ENCODE data around the gene TRIM23.
"Not testable (repeated sequence)": the region's sequence is repeated elsewhere in the genome, so short reads cannot be mapped to it uniquely, and the experiment has no call there.

The TRIM23 gene

DNA sequence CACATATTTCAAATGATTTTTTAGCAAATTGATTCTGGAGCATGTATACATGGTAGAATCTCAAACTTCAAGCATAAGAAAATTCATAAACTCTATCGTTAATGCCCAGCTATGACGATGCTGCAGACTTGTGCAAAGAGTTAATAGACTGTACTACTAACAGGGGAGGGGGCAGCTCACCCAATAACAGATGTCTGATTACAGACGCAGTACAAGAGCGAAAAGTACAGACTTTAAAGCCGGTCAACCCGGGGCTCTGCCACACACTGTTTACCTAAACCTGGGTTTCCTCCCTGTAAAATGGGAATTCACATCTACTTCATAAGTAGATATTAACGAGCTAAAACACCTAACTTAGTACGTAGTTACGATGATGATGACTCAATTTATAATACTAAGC is 651 bp downstream of the TRIM23 start:
- no peak for TF ChIP-seq CTCF (IDR thresholded peaks at IDR 0.05; ENCODE audit: insufficient read depth, low read depth, low read length, missing control alignments)
- H3K4me3 ChIP-seq (ENCODE audit: low read depth, low read length), result peak overlapping the region; percentile 97
- peak; percentile 1 for DNase-seq (ENCODE audit: low read depth)

DNA sequence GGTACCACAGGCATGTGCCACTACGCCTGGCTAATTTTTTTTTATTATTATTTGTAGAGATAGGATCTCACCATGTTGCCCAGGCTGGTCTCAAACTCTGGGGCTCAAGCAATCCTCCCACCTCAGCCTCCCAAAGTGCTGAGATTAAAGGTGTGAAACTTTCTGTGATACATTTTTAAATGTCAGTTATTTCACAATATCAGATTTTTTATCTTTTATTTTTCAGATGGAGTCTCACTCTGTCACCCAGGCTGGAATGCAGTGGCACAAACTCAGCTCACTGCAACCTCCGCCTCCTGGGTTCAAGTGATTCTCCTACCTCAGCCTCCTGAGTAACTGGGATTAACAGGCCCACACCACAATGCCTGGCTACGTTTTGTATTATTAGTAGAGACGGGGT is 2.2 kb downstream of the TRIM23 start:
- not testable (repeated sequence) for H3K4me3 ChIP-seq (ENCODE audit: low read depth, low read length); DNase-seq (ENCODE audit: low read depth)

GRCh38 chr5:65620021-65620420 is 4.1 kb downstream of the TRIM23 start:
- DNase-seq (ENCODE audit: low read depth), result no peak
- no peak for TF ChIP-seq CTCF (IDR thresholded peaks at IDR 0.05; ENCODE audit: insufficient read depth, low read depth, low read length, missing control alignments)
- H3K4me3 ChIP-seq (ENCODE audit: low read depth, low read length), result no peak overlapping the region

- no peak for TF ChIP-seq CTCF (IDR thresholded peaks at IDR 0.05; ENCODE audit: insufficient read depth, low read depth, low read length, missing control alignments)
- no peak for DNase-seq (ENCODE audit: low read depth)
- H3K4me3 ChIP-seq (ENCODE audit: low read depth, low read length), result no peak overlapping the region
These were observed 11.7 kb downstream of the TRIM23 start for GRCh38 chr5:65612298-65612907.

- no peak for TF ChIP-seq CTCF (IDR thresholded peaks at IDR 0.05; ENCODE audit: insufficient read depth, low read depth, low read length, missing control alignments)
- no peak overlapping the region for H3K4me3 ChIP-seq (ENCODE audit: low read depth, low read length)
- DNase-seq (ENCODE audit: low read depth), result no peak
These were observed 12.6 kb downstream of the TRIM23 start for GRCh38 chr5:65611524-65611923.

- DNase-seq (ENCODE audit: low read depth), result not testable (repeated sequence)
These were observed 22.4 kb downstream of the TRIM23 start for GRCh38 chr5:65601761-65602160.

DNA sequence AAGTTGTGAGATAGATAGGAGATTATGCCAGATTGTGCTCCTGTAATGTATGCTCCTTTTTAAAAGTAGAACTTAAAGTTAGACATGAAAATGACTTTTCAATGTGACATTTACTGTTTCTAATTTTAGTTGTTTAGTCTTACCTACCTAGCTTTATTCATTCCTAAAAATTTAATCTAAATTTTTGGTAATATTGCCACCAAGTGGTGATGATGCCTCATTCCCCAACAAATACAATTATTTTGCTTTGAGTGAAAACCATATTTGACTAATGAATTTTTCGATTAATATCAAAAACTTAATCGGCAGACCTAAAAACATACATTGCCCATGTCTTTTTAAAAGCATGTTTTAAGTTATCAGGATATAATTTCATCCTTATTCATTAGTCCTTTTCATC is 35.4 kb downstream of the TRIM23 start:
- DNase-seq (ENCODE audit: low read depth), result no peak
- no peak for TF ChIP-seq CTCF (IDR thresholded peaks at IDR 0.05; ENCODE audit: insufficient read depth, low read depth, low read length, missing control alignments)
- no peak overlapping the region for H3K4me3 ChIP-seq (ENCODE audit: low read depth, low read length)

More at GRCh38 chr5:65601761-65602160, 22.4 kb downstream of the TRIM23 start:
- not testable (repeated sequence) for H3K4me3 ChIP-seq (ENCODE audit: low read depth, low read length)

GRCh38 chr5:65577141-65577540 is 47.0 kb downstream of the TRIM23 start:
- no peak for DNase-seq (ENCODE audit: low read depth)

More at GRCh38 chr5:65577141-65577540, 47.0 kb downstream of the TRIM23 start:
- TF ChIP-seq CTCF (IDR thresholded peaks at IDR 0.05; ENCODE audit: insufficient read depth, low read depth, low read length, missing control alignments), result no peak
- H3K4me3 ChIP-seq (ENCODE audit: low read depth, low read length), result no peak overlapping the region
